Liver (tissue), 9 donors: ENCODE measurements around the gene CDC37L1. TPM values are rescaled to one million over a fixed set of nuclear protein-coding genes. Genes with fewer than 3 reads are reported as not detected.
A peak's percentile ranks its signal among the peaks of the same experiment; 100 is the strongest.

Experiments
- DNase-seq: peaks from one replicate; pipeline ENCODE4 v3.0.0-alpha.2; 2017; ENCODE audit warnings: low spot score
- H3K27ac ChIP-seq, 2 donors: one replicate each; pipeline ENCODE4 v1.7.0; 2013; ENCODE audit warnings: inconsistent platforms in 2 of 2, low read length in 2 of 2, control low read depth in 1 of 2, low read depth in 1 of 2, mild to moderate bottlenecking in 1 of 2
- H3K27me3 ChIP-seq, 4 donors: one replicate each; pipeline versions ENCODE4 v1.6.1 to v1.7.0; 2013; ENCODE audit warnings: low read length in 3 of 4, inconsistent platforms in 1 of 4, mild to moderate bottlenecking in 1 of 4, moderate library complexity in 1 of 4; ENCODE audit not compliant: control insufficient read depth in 4 of 4, insufficient read depth in 4 of 4
- H3K36me3 ChIP-seq, 4 donors: one replicate each; pipeline versions ENCODE4 v1.6.1 to v1.7.0; 2013; ENCODE audit warnings: low read length in 3 of 4, mild to moderate bottlenecking in 3 of 4, low read depth in 1 of 4, moderate library complexity in 1 of 4; ENCODE audit not compliant: control insufficient read depth in 4 of 4, insufficient read depth in 3 of 4
- H3K4me1 ChIP-seq, 4 donors: one replicate each; pipeline versions ENCODE4 v1.6.1 to v1.7.0; 2013; ENCODE audit warnings: low read length in 3 of 4, mild to moderate bottlenecking in 3 of 4, moderate library complexity in 1 of 4; ENCODE audit not compliant: control insufficient read depth in 4 of 4, insufficient read depth in 4 of 4
- H3K4me3 ChIP-seq, 3 donors: one replicate each; pipeline versions ENCODE4 v1.6.1 to v1.7.0; 2013; ENCODE audit warnings: low read length in 3 of 3, control low read depth in 1 of 3, low read depth in 1 of 3, mild to moderate bottlenecking in 1 of 3
- H3K9ac ChIP-seq, 2 donors: one replicate each; pipeline ENCODE4 v1.7.0; 2013; ENCODE audit warnings: low read length in 2 of 2, mild to moderate bottlenecking in 2 of 2, moderate library complexity in 2 of 2, control low read depth in 1 of 2, low read depth in 1 of 2
- H3K9me3 ChIP-seq, 4 donors: one replicate each; pipeline versions ENCODE4 v1.6.1 to v1.7.0; 2013; ENCODE audit warnings: low read length in 3 of 4; ENCODE audit not compliant: control insufficient read depth in 4 of 4
- EGR1 ChIP-seq, 2 donors: IDR thresholded peaks; 2 replicates each; pipeline ENCODE4 v1.6.1; 2016 to 2018; ENCODE audit warnings: antibody characterized with exemption in 2 of 2, low read depth in 2 of 2
- FOXA1 ChIP-seq: IDR thresholded peaks from 2 replicates; pipeline ENCODE4 v1.6.1; 2016; ENCODE audit warnings: antibody characterized with exemption
- FOXA2 ChIP-seq: IDR thresholded peaks from 2 replicates; pipeline ENCODE4 v1.6.1; 2016; ENCODE audit warnings: antibody characterized with exemption
- GABPA ChIP-seq, 2 donors: IDR thresholded peaks in 1 of 2; conservative IDR thresholded peaks in 1 of 2; 2 replicates each; pipeline ENCODE4 v1.6.1; 2016; ENCODE audit warnings: antibody characterized with exemption in 2 of 2, mild to moderate bottlenecking in 1 of 2, moderate library complexity in 1 of 2
- HNF4A ChIP-seq, 2 donors: conservative IDR thresholded peaks; 2 replicates each; pipeline ENCODE4 v1.6.1; 2016; ENCODE audit warnings: antibody characterized with exemption in 2 of 2, mild to moderate bottlenecking in 2 of 2
- HNF4G ChIP-seq: IDR thresholded peaks from 2 replicates; pipeline ENCODE4 v1.6.1; 2016; ENCODE audit warnings: antibody characterized with exemption
- JUND ChIP-seq, 2 donors: IDR thresholded peaks; 2 replicates each; pipeline ENCODE4 v1.6.1; 2016; ENCODE audit warnings: antibody characterized with exemption in 2 of 2
- RAD21 ChIP-seq, 2 donors: IDR thresholded peaks; 2 replicates each; pipeline ENCODE4 v1.6.1; 2016; ENCODE audit warnings: antibody characterized with exemption in 2 of 2, mild to moderate bottlenecking in 2 of 2
- RXRA ChIP-seq, 2 donors: IDR thresholded peaks; 2 replicates each; pipeline ENCODE4 v1.6.1; 2017 to 2018; ENCODE audit warnings: antibody characterized with exemption in 2 of 2, mild to moderate bottlenecking in 1 of 2
- SP1 ChIP-seq: IDR thresholded peaks from 2 replicates; pipeline ENCODE4 v1.6.1; 2018; ENCODE audit warnings: antibody characterized with exemption, mild to moderate bottlenecking
- TAF1 ChIP-seq: conservative IDR thresholded peaks from 2 replicates; pipeline ENCODE4 v1.6.1; 2016; ENCODE audit warnings: antibody characterized with exemption, mild to moderate bottlenecking
- WGBS: extraction: QIAGEN DNeasy Blood & Tissue Kit; methylation state at CpG from one replicate; pipeline ENCODE4 v1.1.7; 2013; 5-methylcytosine and 5-hydroxymethylcytosine counted together
- polyA plus RNA-seq, 2 donors: library from polyadenylated mRNA; stranded (reverse) in 1 of 2; unstranded in 1 of 2; fragments of 200-250 nt in 1 of 2; fragments of >200 nt in 1 of 2; fragmentation: Nextera tagmentation in 1 of 2; extraction: Ambion mirVana in 1 of 2; gene quantifications; one replicate each; pipeline versions ENCODE4 v1.2.1 to v1.2.3, GENCODE V29; 2013 to 2015
- total RNA-seq, 2 donors: library from RNA; depleted of rRNA; stranded (reverse); fragments of >200 nt; gene quantifications; one replicate each; pipeline ENCODE4 v1.2.3, GENCODE V29; 2014
- TF ChIP-seq, protein P1 (sequence below): fragments of 150-350 bp; IDR thresholded peaks from 2 replicates; pipeline ENCODE4 v1.5.1; 2017; ENCODE audit warnings: improper control_type of control experiment, low read depth, low read length; ENCODE audit not compliant: missing input control
- TF ChIP-seq, protein P2 (sequence below): IDR thresholded peaks from 2 replicates; pipeline ENCODE4 v1.6.1; 2016; ENCODE audit warnings: antibody characterized with exemption, mild to moderate bottlenecking
- TF ChIP-seq, protein P3 (sequence below): IDR thresholded peaks from 2 replicates; pipeline ENCODE4 v1.6.1; 2016; ENCODE audit warnings: antibody characterized with exemption
- donor health status: healthy.
- donor health status: healthy.
- donor health status: healthy.
- donor health status: healthy.
- donor health status: healthy.

Gene CDC37L1
- total and polyA plus RNA-seq, 4 donors: 11.3 to 32.8 (median 19.4) TPM

DNA sequence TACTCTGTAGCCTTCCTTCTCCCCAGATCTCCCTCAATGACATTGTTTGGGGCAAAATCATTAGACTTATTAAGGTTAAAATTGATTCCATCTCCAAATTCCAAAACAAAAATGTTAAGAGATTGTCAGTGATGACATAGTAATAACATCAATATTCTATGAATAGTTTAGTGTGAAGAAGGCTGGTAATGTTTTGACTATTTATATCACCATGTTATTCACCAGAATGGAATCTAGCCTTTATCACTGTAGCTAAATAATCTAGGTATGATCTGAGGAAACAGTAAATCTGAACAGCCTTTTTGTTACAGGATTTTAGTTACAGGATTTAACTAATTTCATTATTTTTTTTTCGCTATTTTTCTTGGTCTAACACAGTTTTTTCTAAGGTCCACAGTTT is 18.2 kb upstream of the CDC37L1 start:
- Histone ChIP-seq H3K36me3 (no peaks in the 10 kb centered on the region), H3K9me3 (no peaks in the 10 kb centered on the region), H3K27ac (no peak overlapping the region), H3K4me1 (peaks cover 8 to 38% (median 19%) of the 10 kb centered on the region in 4 donors), H3K9ac (no peak overlapping the region), H3K27me3 (no peaks in the 10 kb centered on the region), H3K4me3 (no peak overlapping the region)
- TF ChIP-seq, protein P1, sequence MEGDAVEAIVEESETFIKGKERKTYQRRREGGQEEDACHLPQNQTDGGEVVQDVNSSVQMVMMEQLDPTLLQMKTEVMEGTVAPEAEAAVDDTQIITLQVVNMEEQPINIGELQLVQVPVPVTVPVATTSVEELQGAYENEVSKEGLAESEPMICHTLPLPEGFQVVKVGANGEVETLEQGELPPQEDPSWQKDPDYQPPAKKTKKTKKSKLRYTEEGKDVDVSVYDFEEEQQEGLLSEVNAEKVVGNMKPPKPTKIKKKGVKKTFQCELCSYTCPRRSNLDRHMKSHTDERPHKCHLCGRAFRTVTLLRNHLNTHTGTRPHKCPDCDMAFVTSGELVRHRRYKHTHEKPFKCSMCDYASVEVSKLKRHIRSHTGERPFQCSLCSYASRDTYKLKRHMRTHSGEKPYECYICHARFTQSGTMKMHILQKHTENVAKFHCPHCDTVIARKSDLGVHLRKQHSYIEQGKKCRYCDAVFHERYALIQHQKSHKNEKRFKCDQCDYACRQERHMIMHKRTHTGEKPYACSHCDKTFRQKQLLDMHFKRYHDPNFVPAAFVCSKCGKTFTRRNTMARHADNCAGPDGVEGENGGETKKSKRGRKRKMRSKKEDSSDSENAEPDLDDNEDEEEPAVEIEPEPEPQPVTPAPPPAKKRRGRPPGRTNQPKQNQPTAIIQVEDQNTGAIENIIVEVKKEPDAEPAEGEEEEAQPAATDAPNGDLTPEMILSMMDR: no peak
- TF ChIP-seq RXRA (IDR thresholded peaks at IDR 0.05): no peak
- no peak for TF ChIP-seq FOXA2
- TF ChIP-seq RAD21 (IDR thresholded peaks at IDR 0.05): no peak
- no peak for TF ChIP-seq SP1
- TF ChIP-seq HNF4G: no peak
- no peak for TF ChIP-seq TAF1
- no peak for TF ChIP-seq GABPA (IDR thresholded peaks at IDR 0.05 in 1 of 2, conservative IDR thresholded peaks at IDR 0.05 in 1 of 2)
- TF ChIP-seq, protein P2, sequence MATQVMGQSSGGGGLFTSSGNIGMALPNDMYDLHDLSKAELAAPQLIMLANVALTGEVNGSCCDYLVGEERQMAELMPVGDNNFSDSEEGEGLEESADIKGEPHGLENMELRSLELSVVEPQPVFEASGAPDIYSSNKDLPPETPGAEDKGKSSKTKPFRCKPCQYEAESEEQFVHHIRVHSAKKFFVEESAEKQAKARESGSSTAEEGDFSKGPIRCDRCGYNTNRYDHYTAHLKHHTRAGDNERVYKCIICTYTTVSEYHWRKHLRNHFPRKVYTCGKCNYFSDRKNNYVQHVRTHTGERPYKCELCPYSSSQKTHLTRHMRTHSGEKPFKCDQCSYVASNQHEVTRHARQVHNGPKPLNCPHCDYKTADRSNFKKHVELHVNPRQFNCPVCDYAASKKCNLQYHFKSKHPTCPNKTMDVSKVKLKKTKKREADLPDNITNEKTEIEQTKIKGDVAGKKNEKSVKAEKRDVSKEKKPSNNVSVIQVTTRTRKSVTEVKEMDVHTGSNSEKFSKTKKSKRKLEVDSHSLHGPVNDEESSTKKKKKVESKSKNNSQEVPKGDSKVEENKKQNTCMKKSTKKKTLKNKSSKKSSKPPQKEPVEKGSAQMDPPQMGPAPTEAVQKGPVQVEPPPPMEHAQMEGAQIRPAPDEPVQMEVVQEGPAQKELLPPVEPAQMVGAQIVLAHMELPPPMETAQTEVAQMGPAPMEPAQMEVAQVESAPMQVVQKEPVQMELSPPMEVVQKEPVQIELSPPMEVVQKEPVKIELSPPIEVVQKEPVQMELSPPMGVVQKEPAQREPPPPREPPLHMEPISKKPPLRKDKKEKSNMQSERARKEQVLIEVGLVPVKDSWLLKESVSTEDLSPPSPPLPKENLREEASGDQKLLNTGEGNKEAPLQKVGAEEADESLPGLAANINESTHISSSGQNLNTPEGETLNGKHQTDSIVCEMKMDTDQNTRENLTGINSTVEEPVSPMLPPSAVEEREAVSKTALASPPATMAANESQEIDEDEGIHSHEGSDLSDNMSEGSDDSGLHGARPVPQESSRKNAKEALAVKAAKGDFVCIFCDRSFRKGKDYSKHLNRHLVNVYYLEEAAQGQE: no peak
- no peak for TF ChIP-seq EGR1 (IDR thresholded peaks at IDR 0.05; ENCODE audit: low read depth in 2 of 2)
- no peak for TF ChIP-seq JUND (IDR thresholded peaks at IDR 0.05)
- no peak for TF ChIP-seq FOXA1
- no peak for TF ChIP-seq HNF4A (conservative IDR thresholded peaks at IDR 0.05)
- TF ChIP-seq, protein P3, sequence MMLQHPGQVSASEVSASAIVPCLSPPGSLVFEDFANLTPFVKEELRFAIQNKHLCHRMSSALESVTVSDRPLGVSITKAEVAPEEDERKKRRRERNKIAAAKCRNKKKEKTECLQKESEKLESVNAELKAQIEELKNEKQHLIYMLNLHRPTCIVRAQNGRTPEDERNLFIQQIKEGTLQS: no peak
- no peak for DNase-seq
- WGBS: 89% methylated on average over 1 of the region's 1 CpG

DNA sequence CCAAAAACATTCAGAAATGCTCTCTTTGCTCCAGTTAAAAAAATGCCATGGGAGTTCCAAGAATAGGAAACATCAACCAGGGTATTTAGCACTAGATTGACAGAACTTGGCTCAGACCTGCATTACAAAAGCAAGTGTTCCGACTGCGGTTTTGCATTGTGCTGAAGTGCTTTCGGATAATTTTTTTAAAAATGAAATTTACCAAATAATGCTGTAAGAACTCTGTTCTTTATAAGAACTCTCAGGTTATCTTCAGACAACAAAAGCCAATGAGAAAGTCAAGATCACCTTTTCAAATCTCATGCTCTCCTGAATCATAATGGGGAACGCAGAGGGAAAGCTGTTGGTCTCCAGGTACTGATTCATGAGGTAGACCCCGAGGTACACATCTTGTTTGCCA is 17.8 kb upstream of the CDC37L1 start:
- Histone ChIP-seq H3K27ac (peak overlapping the region in 1 of 2 donors; percentile 97), H3K27me3 (no peaks in the 10 kb centered on the region), H3K9me3 (no peaks in the 10 kb centered on the region), H3K36me3 (no peaks in the 10 kb centered on the region), H3K4me1 (peaks cover 8 to 41% (median 19%) of the 10 kb centered on the region in 4 donors), H3K4me3 (peak overlapping the region; percentile 73 to 95 (median 85)), H3K9ac (peak overlapping the region in 1 of 2 donors; percentile 33)
- DNase-seq: no peak
- TF ChIP-seq FOXA1 (no peak), SP1 (no peak), GABPA (IDR thresholded peaks at IDR 0.05 in 1 of 2, conservative IDR thresholded peaks at IDR 0.05 in 1 of 2) (no peak), TAF1 (no peak)
- TF ChIP-seq, protein P3: no peak
- WGBS: 29% methylated on average over 5 of the region's 5 CpGs
